Measurements from ENCODE around the gene LRIT1.

Gene LRIT1

GRCh38 chr10:84265418-84265817, 24.1 kb upstream of the LRIT1 start:
- Histone ChIP-seq H3K27ac (ENCODE audit: low read depth, low read length, severe bottlenecking) (no peak overlapping the region), H3K36me3 (ENCODE audit: control insufficient read depth, insufficient read depth, low read length) (no peaks in the 10 kb centered on the region), H3K4me1 (ENCODE audit: control insufficient read depth, insufficient read depth, low read length, poor library complexity, severe bottlenecking) (peaks cover 12% of the 10 kb centered on the region), H3K4me3 (ENCODE audit: extremely low read depth, insufficient read depth, low read length, poor library complexity, severe bottlenecking) (no peak overlapping the region), H3K9me3 (ENCODE audit: control insufficient read depth, low read length) (no peaks in the 10 kb centered on the region)
- 92 to 96% methylated on average over 3 to 4 of the region's 4 CpGs for WGBS, 2 experiments (ENCODE audit: insufficient coverage in 2 of 2)

- no peaks in the 10 kb centered on the region for H3K36me3 ChIP-seq (ENCODE audit: control insufficient read depth, insufficient read depth, low read length)
- no peak overlapping the region for H3K4me3 ChIP-seq (ENCODE audit: extremely low read depth, insufficient read depth, low read length, poor library complexity, severe bottlenecking)
- no peaks in the 10 kb centered on the region for H3K9me3 ChIP-seq (ENCODE audit: control insufficient read depth, low read length)
- peaks cover 9% of the 10 kb centered on the region for H3K4me1 ChIP-seq (ENCODE audit: control insufficient read depth, insufficient read depth, low read length, poor library complexity, severe bottlenecking)
- 10% methylated on average over 7 to 11 of the region's 11 CpGs for WGBS, 2 experiments (ENCODE audit: insufficient coverage in 2 of 2)
- peak overlapping the region; percentile 16 for H3K27ac ChIP-seq (ENCODE audit: low read depth, low read length, severe bottlenecking)
Observed at GRCh38 chr10:84264611-84265141, 23.3 kb upstream of the LRIT1 start.

DNA sequence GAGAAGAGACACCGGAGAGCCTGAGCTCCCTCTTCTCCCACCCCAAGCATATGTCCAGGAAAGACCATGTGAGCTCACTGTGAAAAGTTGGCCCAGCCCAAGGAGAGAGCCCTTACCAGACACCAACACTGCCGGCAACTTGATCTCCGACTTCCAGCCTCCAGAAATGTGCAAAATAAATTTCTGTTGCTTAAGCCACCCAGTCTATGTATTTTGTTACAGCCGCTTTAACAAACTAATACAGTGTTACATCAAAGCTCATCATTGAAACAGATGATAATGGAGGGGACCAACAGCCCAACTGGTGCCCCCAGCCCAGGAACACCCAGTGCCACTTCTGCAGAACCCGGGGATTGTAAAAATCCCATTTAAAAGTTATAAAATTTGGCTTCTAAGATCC, 22.4 kb upstream of the LRIT1 start:
- H3K4me1 ChIP-seq (ENCODE audit: control insufficient read depth, insufficient read depth, low read length, poor library complexity, severe bottlenecking) = peaks cover 9% of the 10 kb centered on the region
- no peaks in the 10 kb centered on the region for H3K9me3 ChIP-seq (ENCODE audit: control insufficient read depth, low read length)
- 92 to 100% methylated on average over 2 to 4 of the region's 5 CpGs for WGBS, 2 experiments (ENCODE audit: insufficient coverage in 2 of 2)
- H3K36me3 ChIP-seq (ENCODE audit: control insufficient read depth, insufficient read depth, low read length) = no peaks in the 10 kb centered on the region
- no peak overlapping the region for H3K27ac ChIP-seq (ENCODE audit: low read depth, low read length, severe bottlenecking)
- H3K4me3 ChIP-seq (ENCODE audit: extremely low read depth, insufficient read depth, low read length, poor library complexity, severe bottlenecking) = no peak overlapping the region

DNA sequence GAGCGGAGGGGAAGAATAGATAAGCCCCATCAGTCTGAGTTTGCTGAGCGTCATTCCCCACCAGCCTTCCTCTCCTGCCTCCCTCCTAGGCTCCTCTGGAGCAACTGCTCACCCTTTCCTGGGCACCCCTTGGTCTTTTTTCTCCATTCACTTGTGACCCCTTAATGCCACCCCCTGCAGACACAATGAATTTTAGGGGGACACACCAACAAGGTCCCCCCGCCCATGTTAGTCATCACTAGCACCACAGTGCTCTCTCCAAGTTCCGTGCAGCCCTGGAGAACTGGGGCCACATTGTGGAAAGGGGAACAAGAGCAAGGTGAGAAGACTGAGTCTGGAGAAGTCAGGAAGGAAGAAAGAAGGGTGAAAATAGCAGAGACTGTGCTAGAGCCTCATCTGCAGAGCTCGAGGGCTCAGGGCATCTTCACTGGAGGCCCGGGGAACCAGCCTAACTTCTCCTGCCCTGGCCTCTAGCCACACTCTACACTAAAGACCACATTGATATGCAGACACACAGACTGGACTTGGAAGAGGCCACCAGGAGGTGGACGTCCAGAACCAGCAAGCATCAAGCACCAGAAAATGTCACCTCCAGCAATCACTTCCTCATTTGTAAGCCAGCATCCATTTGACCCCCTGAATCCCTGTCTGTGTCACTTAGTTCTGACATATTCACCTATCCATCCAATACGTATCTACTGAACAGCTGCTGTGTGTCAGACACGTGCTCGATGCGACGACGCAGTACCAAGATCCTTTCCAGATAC, 21.0 kb upstream of the LRIT1 start:
- H3K9me3 ChIP-seq (ENCODE audit: control insufficient read depth, low read length) = no peaks in the 10 kb centered on the region
- H3K4me3 ChIP-seq (ENCODE audit: extremely low read depth, insufficient read depth, low read length, poor library complexity, severe bottlenecking) = no peak overlapping the region
- no peak overlapping the region for H3K27ac ChIP-seq (ENCODE audit: low read depth, low read length, severe bottlenecking)
- 91 to 92% methylated on average over 6 to 9 of the region's 13 CpGs for WGBS, 2 experiments (ENCODE audit: insufficient coverage in 2 of 2)
- peaks cover 9% of the 10 kb centered on the region for H3K4me1 ChIP-seq (ENCODE audit: control insufficient read depth, insufficient read depth, low read length, poor library complexity, severe bottlenecking)
- H3K36me3 ChIP-seq (ENCODE audit: control insufficient read depth, insufficient read depth, low read length) = no peaks in the 10 kb centered on the region

DNA sequence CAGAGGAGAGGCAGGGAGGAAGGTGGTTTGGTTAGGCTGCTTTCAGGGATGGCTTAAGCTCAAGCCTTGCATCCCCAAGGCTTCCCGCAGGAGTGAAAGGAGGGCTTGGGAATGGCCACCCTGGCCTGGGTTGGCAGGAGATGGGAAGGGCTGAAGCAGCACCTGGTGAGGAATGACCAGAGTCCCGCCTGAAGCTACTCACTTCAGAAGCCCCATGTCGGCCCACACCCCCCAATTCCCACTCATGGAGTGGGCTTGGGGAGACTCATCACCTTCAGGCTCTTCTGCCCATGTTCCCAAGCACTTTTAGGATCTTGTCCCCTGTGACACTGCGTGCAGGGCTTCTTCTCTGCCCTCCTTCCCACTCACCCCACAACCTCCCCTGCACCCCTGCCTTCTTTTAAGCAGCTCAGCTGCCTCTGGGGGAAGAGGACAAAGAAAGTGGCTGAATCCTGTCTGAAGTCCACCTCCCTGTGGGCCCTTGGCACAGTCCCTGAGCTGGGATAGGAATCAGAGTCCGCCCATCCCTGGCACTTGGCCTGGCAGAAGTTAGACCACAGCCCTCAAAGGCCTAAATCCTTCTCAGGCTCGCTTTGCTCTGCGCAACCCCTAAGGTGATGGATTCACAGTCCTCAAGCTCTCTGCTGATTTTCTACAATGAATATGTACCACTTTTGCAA, 20.0 kb upstream of the LRIT1 start:
- Histone ChIP-seq H3K4me1 (ENCODE audit: control insufficient read depth, insufficient read depth, low read length, poor library complexity, severe bottlenecking) (peaks cover 9% of the 10 kb centered on the region), H3K4me3 (ENCODE audit: extremely low read depth, insufficient read depth, low read length, poor library complexity, severe bottlenecking) (no peak overlapping the region), H3K36me3 (ENCODE audit: control insufficient read depth, insufficient read depth, low read length) (no peaks in the 10 kb centered on the region), H3K9me3 (ENCODE audit: control insufficient read depth, low read length) (no peaks in the 10 kb centered on the region), H3K27ac (ENCODE audit: low read depth, low read length, severe bottlenecking) (no peak overlapping the region)
- WGBS, 2 experiments (ENCODE audit: insufficient coverage in 2 of 2) = 83 to 88% methylated on average over 4 to 7 of the region's 7 CpGs

- Histone ChIP-seq H3K9me3 (ENCODE audit: control insufficient read depth, low read length) (no peaks in the 10 kb centered on the region), H3K27ac (ENCODE audit: low read depth, low read length, severe bottlenecking) (no peak overlapping the region), H3K4me1 (ENCODE audit: control insufficient read depth, insufficient read depth, low read length, poor library complexity, severe bottlenecking) (no peaks in the 10 kb centered on the region), H3K36me3 (ENCODE audit: control insufficient read depth, insufficient read depth, low read length) (no peaks in the 10 kb centered on the region), H3K4me3 (ENCODE audit: extremely low read depth, insufficient read depth, low read length, poor library complexity, severe bottlenecking) (no peak overlapping the region)
- WGBS, 2 experiments (ENCODE audit: insufficient coverage in 2 of 2) = 86 to 91% methylated on average over 5 to 7 of the region's 7 CpGs
Observed at GRCh38 chr10:84258034-84258695, 16.8 kb upstream of the LRIT1 start.

DNA sequence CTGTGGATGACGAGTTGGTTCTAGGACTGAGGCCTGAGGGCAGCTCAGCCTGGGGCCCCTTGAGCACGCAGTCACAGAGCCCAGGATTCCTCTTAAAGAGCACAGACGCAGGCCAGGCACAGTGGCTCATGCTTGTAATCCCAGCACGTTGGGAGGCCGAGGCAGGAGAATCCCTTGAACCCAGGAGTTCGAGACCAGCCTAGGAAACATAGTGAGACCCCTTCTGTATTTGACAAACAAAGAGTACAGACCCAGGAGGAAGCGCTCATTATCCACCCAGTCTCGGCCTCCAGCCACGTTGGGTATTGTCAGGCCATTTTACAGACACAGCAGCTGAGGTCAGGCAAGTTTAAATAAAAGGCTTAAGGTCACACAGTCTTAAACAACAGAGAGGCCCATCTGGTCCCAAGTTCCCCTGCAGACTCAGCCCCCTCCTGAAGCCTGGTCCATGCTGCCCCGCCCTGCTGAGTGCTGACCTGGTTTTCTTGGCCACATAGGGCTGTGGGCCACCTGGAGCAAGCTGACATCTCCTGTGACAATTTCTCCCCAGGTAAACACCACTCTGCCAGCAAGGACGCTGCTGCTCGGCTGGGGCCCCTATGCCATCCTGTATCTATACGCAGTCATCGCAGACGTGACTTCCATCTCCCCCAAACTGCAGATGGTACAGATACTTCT, 16.1 kb upstream of the LRIT1 start:
- no peaks in the 10 kb centered on the region for H3K36me3 ChIP-seq (ENCODE audit: control insufficient read depth, insufficient read depth, low read length)
- 86 to 95% methylated on average over 13 to 15 of the region's 15 CpGs for WGBS, 2 experiments (ENCODE audit: insufficient coverage in 2 of 2)
- no peak overlapping the region for H3K27ac ChIP-seq (ENCODE audit: low read depth, low read length, severe bottlenecking)
- no peak overlapping the region for H3K4me3 ChIP-seq (ENCODE audit: extremely low read depth, insufficient read depth, low read length, poor library complexity, severe bottlenecking)
- no peaks in the 10 kb centered on the region for H3K9me3 ChIP-seq (ENCODE audit: control insufficient read depth, low read length)
- H3K4me1 ChIP-seq (ENCODE audit: control insufficient read depth, insufficient read depth, low read length, poor library complexity, severe bottlenecking) = no peaks in the 10 kb centered on the region

GRCh38 chr10:84256510-84257342, 15.4 kb upstream of the LRIT1 start:
- Histone ChIP-seq H3K27ac (ENCODE audit: low read depth, low read length, severe bottlenecking) (no peak overlapping the region), H3K4me3 (ENCODE audit: extremely low read depth, insufficient read depth, low read length, poor library complexity, severe bottlenecking) (no peak overlapping the region), H3K36me3 (ENCODE audit: control insufficient read depth, insufficient read depth, low read length) (no peaks in the 10 kb centered on the region), H3K9me3 (ENCODE audit: control insufficient read depth, low read length) (no peaks in the 10 kb centered on the region), H3K4me1 (ENCODE audit: control insufficient read depth, insufficient read depth, low read length, poor library complexity, severe bottlenecking) (no peaks in the 10 kb centered on the region)
- WGBS, 2 experiments (ENCODE audit: insufficient coverage in 2 of 2) = 52 to 70% methylated on average over 20 to 28 of the region's 35 CpGs

GRCh38 chr10:84254552-84255478, 13.5 kb upstream of the LRIT1 start:
- H3K4me1 ChIP-seq (ENCODE audit: control insufficient read depth, insufficient read depth, low read length, poor library complexity, severe bottlenecking) = no peaks in the 10 kb centered on the region
- WGBS, 2 experiments (ENCODE audit: insufficient coverage in 2 of 2) = 92 to 97% methylated on average over 7 to 8 of the region's 10 CpGs
- H3K27ac ChIP-seq (ENCODE audit: low read depth, low read length, severe bottlenecking) = no peak overlapping the region
- no peak overlapping the region for H3K4me3 ChIP-seq (ENCODE audit: extremely low read depth, insufficient read depth, low read length, poor library complexity, severe bottlenecking)
- no peaks in the 10 kb centered on the region for H3K9me3 ChIP-seq (ENCODE audit: control insufficient read depth, low read length)
- no peaks in the 10 kb centered on the region for H3K36me3 ChIP-seq (ENCODE audit: control insufficient read depth, insufficient read depth, low read length)

All from mesodermal cell (in vitro differentiated cells).